IPS-20b (cell line): ENCODE measurements around the gene BAK1.

Experiments used
- H3K27ac ChIP-seq: one replicate; pipeline ENCODE4 v1.5.1; 2013; ENCODE audit warnings: low read length
- H3K27me3 ChIP-seq: 2 replicates; pipeline ENCODE4 v1.6.1; 2013; ENCODE audit warnings: mild to moderate bottlenecking, low read length, inconsistent platforms; ENCODE audit not compliant: insufficient read depth
- H3K36me3 ChIP-seq: 2 replicates; pipeline ENCODE4 v1.6.1; 2013; ENCODE audit warnings: low read depth, mild to moderate bottlenecking, inconsistent platforms, low read length, moderate library complexity; ENCODE audit not compliant: insufficient read depth
- H3K4me1 ChIP-seq: 2 replicates; pipeline ENCODE4 v1.6.1; 2013; ENCODE audit warnings: mild to moderate bottlenecking, control low read depth, inconsistent platforms, low read length, moderate library complexity; ENCODE audit not compliant: insufficient read depth
- H3K4me3 ChIP-seq: 2 replicates; pipeline ENCODE4 v1.5.1; 2013; ENCODE audit warnings: mild to moderate bottlenecking, low read length, inconsistent platforms
- H3K9ac ChIP-seq: 2 replicates; pipeline ENCODE4 v1.6.1; 2013; ENCODE audit warnings: low read depth, mild to moderate bottlenecking, inconsistent platforms, low read length, moderate library complexity
- H3K9me3 ChIP-seq: 2 replicates; pipeline ENCODE4 v1.6.1; 2013; ENCODE audit warnings: mild to moderate bottlenecking, low read depth, low read length, inconsistent platforms; ENCODE audit not compliant: insufficient read depth

The BAK1 gene

GRCh38 chr6:33579828-33580714 is at the start of gene BAK1:
Gene BAK1, minus strand, starts transcription at chr6:33580276. Its CDS starts 2,672 bp downstream, at chr6:33577604.
- no peak within 1 kb of the TSS for H3K27ac ChIP-seq
- peaks cover 26% of the 10 kb centered on the region for H3K36me3 ChIP-seq
- peak within 1 kb of the TSS; percentile 94 for H3K9ac ChIP-seq
- no peaks in the 10 kb centered on the region for H3K4me1 ChIP-seq
- no peaks in the 10 kb centered on the region for H3K27me3 ChIP-seq
- H3K9me3 ChIP-seq: no peaks in the 10 kb centered on the region
- peak within 1 kb of the TSS; percentile 98 for H3K4me3 ChIP-seq

DNA sequence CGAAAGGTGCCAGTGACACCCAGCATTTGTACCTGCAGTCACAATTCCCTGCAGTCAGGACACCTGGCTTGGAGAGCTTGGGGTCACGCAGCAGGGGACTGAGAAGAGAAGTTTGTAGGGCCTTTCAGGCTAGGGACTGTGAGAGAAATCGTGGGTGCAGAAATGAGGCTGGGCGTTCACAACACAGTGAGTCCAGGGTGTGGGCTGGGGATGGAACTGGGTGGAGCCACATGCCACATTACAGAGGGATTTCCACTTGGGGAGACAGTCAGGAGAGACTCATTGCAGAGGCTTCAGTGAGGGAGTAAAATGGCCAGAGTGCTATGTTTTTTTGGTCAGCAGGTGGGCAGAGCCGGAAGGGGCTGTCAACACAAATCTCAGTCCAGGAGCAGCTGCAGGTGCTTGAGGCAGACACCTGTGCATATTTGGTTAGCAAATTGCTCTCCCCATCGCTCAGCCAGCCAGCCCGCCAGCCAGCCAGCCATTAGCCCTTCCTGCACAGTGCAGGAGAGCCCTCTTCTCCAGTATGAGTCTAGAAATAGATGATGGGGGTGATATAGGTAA is 48.4 kb upstream of the BAK1 start:
- Histone ChIP-seq H3K9ac (no peak overlapping the region), H3K4me1 (peaks cover 19% of the 10 kb centered on the region), H3K4me3 (no peak overlapping the region), H3K27ac (no peak overlapping the region), H3K36me3 (no peaks in the 10 kb centered on the region), H3K9me3 (no peaks in the 10 kb centered on the region), H3K27me3 (peaks cover 7% of the 10 kb centered on the region; the same call in 1 of the 2 replicates)

DNA sequence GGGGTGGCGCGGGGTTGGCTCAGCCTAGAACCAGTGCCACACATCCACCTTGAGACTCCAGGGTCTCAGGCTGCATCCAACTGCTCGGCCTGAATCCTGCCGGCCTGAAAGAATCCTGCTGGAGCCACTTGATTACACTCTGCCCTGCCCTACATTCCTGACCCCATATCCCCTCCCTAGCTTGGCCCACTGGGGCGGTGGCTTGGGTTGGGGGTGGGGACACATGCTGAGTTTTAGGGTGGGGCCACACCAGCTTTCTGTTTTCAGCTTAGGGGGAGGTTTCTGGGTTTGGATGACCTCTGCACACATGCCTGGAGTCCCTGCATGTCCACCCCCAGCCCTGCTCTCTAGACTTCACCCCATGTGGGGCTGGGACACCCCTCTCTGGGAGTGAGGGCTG is 47.8 kb upstream of the BAK1 start:
- H3K9ac ChIP-seq: no peak overlapping the region
- H3K9me3 ChIP-seq: no peaks in the 10 kb centered on the region
- peaks cover 4% of the 10 kb centered on the region; the same call in 1 of the 2 replicates for H3K27me3 ChIP-seq
- H3K4me3 ChIP-seq: no peak overlapping the region
- H3K27ac ChIP-seq: no peak overlapping the region
- H3K4me1 ChIP-seq: peaks cover 17% of the 10 kb centered on the region
- no peaks in the 10 kb centered on the region for H3K36me3 ChIP-seq

DNA sequence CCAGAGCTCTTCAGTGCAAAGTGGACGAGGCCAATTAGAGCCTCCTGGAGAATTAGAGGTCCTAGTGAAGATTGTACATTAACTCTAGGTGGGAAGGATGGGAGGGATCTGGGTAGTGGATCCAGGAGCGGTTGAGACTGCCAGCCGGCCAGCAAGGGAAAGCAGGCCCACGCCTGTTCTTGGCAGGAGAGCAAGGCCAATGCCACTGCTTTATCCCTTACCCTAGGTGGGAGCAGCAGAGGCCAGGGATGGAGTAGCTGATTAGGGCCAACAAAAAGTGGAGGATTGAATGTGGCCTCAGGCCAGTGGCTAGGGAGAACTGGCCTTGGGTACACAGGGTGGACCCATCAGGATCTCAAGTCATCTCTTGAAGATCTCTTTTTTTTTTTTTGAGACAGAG is 44.8 kb upstream of the BAK1 start:
- Histone ChIP-seq H3K9ac (no peak overlapping the region), H3K36me3 (no peaks in the 10 kb centered on the region)

DNA sequence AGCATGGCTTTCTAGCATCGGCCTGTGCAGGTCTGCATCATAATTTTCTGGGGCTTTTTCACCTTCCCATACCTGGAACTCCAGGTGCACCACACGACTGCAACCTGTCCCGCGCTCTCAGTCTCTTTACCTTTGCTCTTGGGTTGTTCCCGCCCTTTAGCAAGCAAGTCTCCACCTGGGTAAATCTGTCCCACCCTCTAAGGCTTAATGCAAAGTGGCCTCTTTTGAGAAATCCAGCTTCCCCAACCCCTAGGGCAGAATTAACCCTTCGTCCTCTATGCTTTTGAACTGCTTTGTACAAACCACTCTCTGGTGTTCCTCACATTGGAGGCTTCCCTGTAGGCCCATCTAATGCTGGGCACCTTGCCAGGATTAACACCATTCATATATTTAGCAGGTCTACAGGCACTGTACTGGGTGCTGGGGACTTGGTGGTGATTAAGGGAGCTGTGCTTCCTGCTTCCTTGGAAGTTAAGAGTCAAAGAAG is 43.9 kb upstream of the BAK1 start:
- Histone ChIP-seq H3K27me3 (peaks cover 37% of the 10 kb centered on the region), H3K9ac (no peak overlapping the region), H3K9me3 (no peaks in the 10 kb centered on the region), H3K36me3 (no peaks in the 10 kb centered on the region), H3K4me3 (0 out of 2 replicates have a peak overlapping the region, but pooled peaks have one; percentile 20), H3K27ac (no peak overlapping the region), H3K4me1 (peaks cover 25% of the 10 kb centered on the region)

More for the DNA sequence above, 44.8 kb upstream of the BAK1 start:
- H3K27ac ChIP-seq: no peak overlapping the region
- H3K9me3 ChIP-seq: no peaks in the 10 kb centered on the region
- H3K27me3 ChIP-seq: peaks cover 28% of the 10 kb centered on the region
- peaks cover 21% of the 10 kb centered on the region for H3K4me1 ChIP-seq
- no peak overlapping the region for H3K4me3 ChIP-seq

DNA sequence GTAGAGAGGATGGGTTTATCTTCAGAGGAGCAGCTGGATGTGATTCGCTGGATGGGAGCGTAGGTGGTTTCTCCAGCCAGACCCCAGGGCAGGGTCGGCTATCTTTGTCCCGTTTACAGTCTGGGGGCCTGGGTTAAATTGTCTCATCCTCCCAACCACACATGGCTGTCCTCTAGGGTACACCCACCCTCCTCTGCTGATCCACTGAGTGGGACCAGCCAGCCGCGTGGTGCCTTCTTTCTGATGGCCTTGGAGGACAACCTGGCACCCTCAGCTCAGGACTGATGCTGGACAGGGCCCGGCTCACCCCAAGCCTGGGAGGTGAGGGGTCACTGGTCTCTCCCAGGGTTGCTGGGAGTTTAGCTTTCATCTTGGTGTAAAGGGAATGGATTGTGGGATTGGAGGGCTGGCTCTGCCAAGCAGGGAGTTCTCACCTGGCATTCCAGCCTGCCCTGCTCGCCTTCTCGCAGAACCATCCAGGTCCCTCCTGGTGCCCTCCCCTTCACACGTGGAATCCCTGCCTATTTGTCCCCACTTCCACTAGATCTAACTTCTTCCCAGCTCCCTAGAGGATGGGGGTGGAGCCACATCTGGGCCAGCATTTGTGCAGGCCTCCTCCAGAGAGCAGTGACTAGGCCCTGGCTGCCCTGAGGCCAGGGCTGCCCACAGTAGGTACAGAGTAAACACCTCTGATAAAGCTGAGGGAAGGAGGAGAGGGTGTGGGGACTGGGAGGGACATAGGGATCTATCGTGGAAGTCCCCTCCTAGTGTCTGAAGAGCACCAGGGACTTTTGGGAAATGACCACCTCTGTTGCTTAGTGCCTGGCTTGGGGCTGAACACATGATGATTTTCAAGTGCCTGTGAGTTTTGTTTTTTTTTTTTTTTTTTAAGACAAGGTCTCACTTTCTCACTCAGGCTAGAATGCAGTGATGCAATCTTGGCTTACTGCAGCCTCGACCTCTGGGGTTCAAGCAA is 42.7 kb upstream of the BAK1 start:
- Histone ChIP-seq H3K27ac (no peak overlapping the region), H3K36me3 (no peaks in the 10 kb centered on the region), H3K4me1 (peaks cover 22% of the 10 kb centered on the region), H3K4me3 (peak overlapping the region; percentile 71), H3K9ac (no peak overlapping the region; the same call in 1 of the 2 replicates), H3K27me3 (peaks cover 44% of the 10 kb centered on the region), H3K9me3 (no peaks in the 10 kb centered on the region)

GRCh38 chr6:33621711-33622388 is 41.8 kb upstream of the BAK1 start:
- Histone ChIP-seq H3K9me3 (no peaks in the 10 kb centered on the region), H3K9ac (peak overlapping the region; percentile 70; the same call in 1 of the 2 replicates), H3K4me3 (peak overlapping the region; percentile 71), H3K4me1 (peaks cover 17% of the 10 kb centered on the region), H3K27ac (no peak overlapping the region), H3K27me3 (peaks cover 44% of the 10 kb centered on the region), H3K36me3 (no peaks in the 10 kb centered on the region)

DNA sequence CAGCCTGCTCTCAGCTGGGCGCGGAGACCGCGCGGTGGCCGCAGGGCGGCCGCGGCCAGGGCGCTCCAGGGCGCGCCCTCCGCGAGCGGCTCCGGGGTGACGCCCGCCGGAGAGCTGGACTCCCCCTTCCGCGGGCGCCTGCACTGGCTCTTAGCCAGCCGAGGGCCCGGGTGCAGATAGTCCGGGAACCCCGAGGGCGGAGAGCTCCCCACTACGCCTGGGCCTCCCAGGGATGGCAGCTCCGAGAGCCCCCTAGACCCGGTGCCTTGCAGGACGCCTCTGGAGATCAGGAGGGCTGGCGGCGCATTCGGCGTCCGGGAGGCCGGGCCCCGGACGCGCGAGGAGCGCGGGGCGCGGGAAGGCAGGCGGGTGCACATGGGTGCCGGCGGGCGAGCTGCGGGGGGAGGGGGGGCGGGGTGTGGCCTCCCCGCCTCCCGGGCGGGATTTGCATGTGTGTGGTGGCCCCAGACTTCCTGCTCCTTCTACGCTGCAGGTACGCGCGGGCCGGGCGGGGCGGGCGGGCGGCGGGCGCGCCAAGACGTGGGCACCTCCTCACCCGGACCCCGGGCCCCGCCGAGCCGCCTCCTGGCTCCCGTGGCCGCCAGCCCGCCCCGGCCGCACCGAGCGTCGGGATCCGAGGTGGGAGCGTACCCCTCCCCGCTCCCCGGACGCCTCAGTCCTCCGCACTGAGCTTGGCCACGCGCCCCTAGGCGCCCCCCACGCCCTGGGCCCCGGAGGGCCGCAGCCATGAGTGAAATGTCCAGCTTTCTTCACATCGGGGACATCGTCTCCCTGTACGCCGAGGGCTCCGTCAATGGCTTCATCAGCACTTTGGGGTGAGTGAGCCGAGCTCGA is 41.0 kb upstream of the BAK1 start, which contains the start of gene ITPR3:
Gene ITPR3 (plus strand): TSS at position 467 of the 855 bp plus-strand sequence. CDS start 281 bp downstream, at position 748.
- Histone ChIP-seq H3K4me3 (peak within 1 kb of the TSS; percentile 71), H3K9ac (peak within 1 kb of the TSS; percentile 70), H3K27me3 (peaks cover 44% of the 10 kb centered on the region), H3K4me1 (peaks cover 17% of the 10 kb centered on the region), H3K27ac (no peak within 1 kb of the TSS), H3K9me3 (no peaks in the 10 kb centered on the region), H3K36me3 (no peaks in the 10 kb centered on the region)

- peak overlapping the region; percentile 37; the same call in 1 of the 2 replicates for H3K9ac ChIP-seq
- peaks cover 17% of the 10 kb centered on the region for H3K4me1 ChIP-seq
- H3K4me3 ChIP-seq: peak overlapping the region; percentile 71
- H3K27me3 ChIP-seq: peaks cover 44% of the 10 kb centered on the region
- no peaks in the 10 kb centered on the region for H3K36me3 ChIP-seq
- no peak overlapping the region for H3K27ac ChIP-seq
- H3K9me3 ChIP-seq: no peaks in the 10 kb centered on the region
These were observed 40.2 kb upstream of the BAK1 start for GRCh38 chr6:33620158-33620855.
